ENCODE measurements around the gene CBX7.

Gene CBX7

GRCh38 chr22:39147335-39148025 lies 5.0 kb downstream of the CBX7 start:
- DNase-seq (ENCODE audit: low spot score): peak; percentile 42

- peak; percentile 81 for DNase-seq (ENCODE audit: low spot score)
These were observed 6.0 kb downstream of the CBX7 start for GRCh38 chr22:39146256-39147101.

- peak; percentile 65 for DNase-seq (ENCODE audit: low spot score)
These were observed 8.2 kb downstream of the CBX7 start for GRCh38 chr22:39144101-39144767.

GRCh38 chr22:39142088-39142680 lies 10.3 kb downstream of the CBX7 start:
- DNase-seq (ENCODE audit: low spot score): peak; percentile 79

- DNase-seq (ENCODE audit: low spot score): no peak
These were observed 12.5 kb downstream of the CBX7 start for GRCh38 chr22:39139933-39140332.

GRCh38 chr22:39138357-39138997 lies 14.0 kb downstream of the CBX7 start:
- DNase-seq (ENCODE audit: low spot score): no peak

GRCh38 chr22:39136317-39136716 lies 16.2 kb downstream of the CBX7 start:
- no peak for DNase-seq (ENCODE audit: low spot score)

GRCh38 chr22:39135092-39135896 lies 17.2 kb downstream of the CBX7 start:
- peak; percentile 75 for DNase-seq (ENCODE audit: low spot score)

GRCh38 chr22:39134366-39135091 lies 18.0 kb downstream of the CBX7 start:
- DNase-seq (ENCODE audit: low spot score): no peak

- DNase-seq (ENCODE audit: low spot score): no peak
These were observed 18.6 kb downstream of the CBX7 start for GRCh38 chr22:39133871-39134270.

GRCh38 chr22:39132871-39133524 lies 19.5 kb downstream of the CBX7 start:
- no peak for DNase-seq (ENCODE audit: low spot score)

- no peak for DNase-seq (ENCODE audit: low spot score)
These were observed 20.2 kb downstream of the CBX7 start for GRCh38 chr22:39132281-39132680.

GRCh38 chr22:39130892-39131855 lies 21.3 kb downstream of the CBX7 start:
- no peak for DNase-seq (ENCODE audit: low spot score)

- DNase-seq (ENCODE audit: low spot score): no peak
These were observed 22.3 kb downstream of the CBX7 start for GRCh38 chr22:39130152-39130704.

GRCh38 chr22:39129746-39130145 lies 22.7 kb downstream of the CBX7 start:
- DNase-seq (ENCODE audit: low spot score): no peak

GRCh38 chr22:39129081-39129480 lies 23.4 kb downstream of the CBX7 start:
- no peak for DNase-seq (ENCODE audit: low spot score)

- DNase-seq (ENCODE audit: low spot score): no peak
These were observed 24.0 kb downstream of the CBX7 start for GRCh38 chr22:39128508-39128907.

GRCh38 chr22:39125622-39126021 lies 26.9 kb downstream of the CBX7 start:
- no peak for DNase-seq (ENCODE audit: low spot score)
